Adipose tissue (tissue), 3 donors: ENCODE data around the gene GAB2. TPM values are rescaled to one million over a fixed set of nuclear protein-coding genes. Genes with fewer than 3 reads are reported as not detected.
"Not testable (repeated sequence)": the region's sequence is repeated elsewhere in the genome, so short reads cannot be mapped to it uniquely, and the experiment has no call there.

Source experiments
- H3K27ac ChIP-seq: one replicate; pipeline ENCODE4 v1.5.1; 2013; ENCODE audit warnings: low read depth, low read length
- WGBS, 3 donors: extraction: QIAGEN DNeasy Blood & Tissue Kit; methylation state at CpG; one replicate each; pipeline ENCODE4 v1.1.7; 2013; 5-methylcytosine and 5-hydroxymethylcytosine counted together
- polyA plus RNA-seq, 3 donors: library from polyadenylated mRNA; stranded (reverse); fragments of 200-250 nt; gene quantifications; one replicate each; pipeline ENCODE4 v1.2.3, GENCODE V29; 2013
- donor health status: healthy with polysubstance abuse.
- donor health status: Bipolar disorder and iron deficiency.
- donor health status: healthy.

The GAB2 gene
- 10 to 100 TPM in 2 of 3 donors, 1 to 10 TPM in 1; 5.3 to 24.9 (median 22.8) TPM for polyA plus RNA-seq

GRCh38 chr11:78417175-78417887, at the start of gene GAB2:
Gene GAB2 (minus strand): TSS chr11:78417820. CDS start chr11:78417720, 100 bp downstream.
- WGBS, 3 donors: 1% methylated on average over 46 to 93 of the region's 93 CpGs
- peak within 1 kb of the TSS; percentile 96 for H3K27ac ChIP-seq

- 92 to 100% (median 92%) methylated on average over 2 of the region's 2 CpGs for WGBS, 3 donors
Observed at GRCh38 chr11:78467370-78467769, 49.8 kb upstream of the GAB2 start.

GRCh38 chr11:78465169-78465942, 47.7 kb upstream of the GAB2 start:
- H3K27ac ChIP-seq: no peak overlapping the region
- 89 to 94% (median 89%) methylated on average over 19 of the region's 19 CpGs for WGBS, 3 donors

More at GRCh38 chr11:78467370-78467769, 49.8 kb upstream of the GAB2 start:
- H3K27ac ChIP-seq: no peak overlapping the region

GRCh38 chr11:78464787-78465168, 47.2 kb upstream of the GAB2 start:
- H3K27ac ChIP-seq: not testable (repeated sequence)
- 73 to 97% (median 92%) methylated on average over 9 to 14 of the region's 14 CpGs for WGBS, 3 donors

- H3K27ac ChIP-seq: no peak overlapping the region
- 93 to 100% (median 100%) methylated on average over 1 of the region's 1 CpG for WGBS, 3 donors
Observed at GRCh38 chr11:78460471-78460870, 42.9 kb upstream of the GAB2 start.

- H3K27ac ChIP-seq: no peak overlapping the region
- WGBS, 3 donors: 92 to 97% (median 93%) methylated on average over 4 of the region's 4 CpGs
Observed at GRCh38 chr11:78459738-78460137, 42.1 kb upstream of the GAB2 start.

GRCh38 chr11:78457448-78457847, 39.8 kb upstream of the GAB2 start:
- H3K27ac ChIP-seq: no peak overlapping the region
- 64 to 96% (median 93%) methylated on average over 2 of the region's 2 CpGs for WGBS, 3 donors

- H3K27ac ChIP-seq: no peak overlapping the region
- WGBS, 3 donors: 71 to 87% (median 72%) methylated on average over 2 of the region's 2 CpGs
Observed at GRCh38 chr11:78453140-78453935, 35.7 kb upstream of the GAB2 start.

- H3K27ac ChIP-seq: no peak overlapping the region
- 82 to 94% (median 87%) methylated on average over 5 of the region's 5 CpGs for WGBS, 3 donors
Observed at GRCh38 chr11:78451371-78452150, 33.9 kb upstream of the GAB2 start.

- 59 to 92% (median 65%) methylated on average over 2 of the region's 2 CpGs for whole genome bisulfite sequencing, 3 donors
- H3K27ac ChIP-seq: no peak overlapping the region
Observed at GRCh38 chr11:78450866-78451265, 33.2 kb upstream of the GAB2 start.

- H3K27ac ChIP-seq: no peak overlapping the region
Observed at GRCh38 chr11:78449866-78450265, 32.2 kb upstream of the GAB2 start.

GRCh38 chr11:78446210-78446609, 28.6 kb upstream of the GAB2 start:
- no peak overlapping the region for H3K27ac ChIP-seq

More at GRCh38 chr11:78449866-78450265, 32.2 kb upstream of the GAB2 start:
- 90 to 95% (median 92%) methylated on average over 4 of the region's 4 CpGs for WGBS, 3 donors

- 81 to 96% (median 82%) methylated on average over 1 of the region's 1 CpG for WGBS, 3 donors
- H3K27ac ChIP-seq: no peak overlapping the region
Observed at GRCh38 chr11:78444726-78445125, 27.1 kb upstream of the GAB2 start.

- 71 to 79% (median 75%) methylated on average over 4 of the region's 4 CpGs for WGBS, 3 donors
- no peak overlapping the region for H3K27ac ChIP-seq
Observed at GRCh38 chr11:78441956-78442355, 24.3 kb upstream of the GAB2 start.

- H3K27ac ChIP-seq: no peak overlapping the region
- 55 to 75% (median 59%) methylated on average over 5 of the region's 5 CpGs for WGBS, 3 donors
Observed at GRCh38 chr11:78438298-78438975, 20.8 kb upstream of the GAB2 start.

GRCh38 chr11:78432956-78433355, 15.3 kb upstream of the GAB2 start:
- 69 to 90% (median 81%) methylated on average over 1 of the region's 1 CpG for WGBS, 3 donors
- no peak overlapping the region for H3K27ac ChIP-seq

- H3K27ac ChIP-seq: no peak overlapping the region
- 76 to 89% (median 81%) methylated on average over 4 of the region's 4 CpGs for WGBS, 3 donors
Observed at GRCh38 chr11:78432058-78432515, 14.5 kb upstream of the GAB2 start.

GRCh38 chr11:78429660-78430059, 12.0 kb upstream of the GAB2 start:
- no peak overlapping the region for H3K27ac ChIP-seq
- 38 to 52% (median 41%) methylated on average over 4 of the region's 4 CpGs for WGBS, 3 donors
